HG02885 (cell line): Measurements from ENCODE around the gene NDUFC2.
"Not testable (repeated sequence)": the region's sequence is repeated elsewhere in the genome, so short reads cannot be mapped to it uniquely, and the experiment has no call there.

Experiments
- ATAC-seq: cut with Tn5 transposase; IDR thresholded peaks from one replicate; pipeline ENCODE4 v1.9.1; 2021; ENCODE audit warnings: mild to moderate bottlenecking; ENCODE audit not compliant: unreplicated experiment, poor library complexity

Gene NDUFC2

GRCh38 chr11:78079232-78080083 lies at the start of gene NDUFC2:
TSS of gene NDUFC2 (minus strand) at chr11:78079862. CDS start at chr11:78079744, 118 bp downstream.
- ATAC-seq = peak; percentile 88

- ATAC-seq = no peak
These were observed 47.7 kb upstream of the NDUFC2 start for GRCh38 chr11:78127403-78127802.

- peak; percentile 78 for ATAC-seq
These were observed 33.1 kb upstream of the NDUFC2 start for GRCh38 chr11:78112582-78113275.

- no peak for ATAC-seq
These were observed 31.6 kb upstream of the NDUFC2 start for GRCh38 chr11:78111298-78111697.

GRCh38 chr11:78110830-78111229 lies 31.2 kb upstream of the NDUFC2 start:
- ATAC-seq = no peak

- no peak for ATAC-seq
These were observed 30.7 kb upstream of the NDUFC2 start for GRCh38 chr11:78110351-78110750.

GRCh38 chr11:78109081-78110015 lies 29.7 kb upstream of the NDUFC2 start:
- ATAC-seq = no peak

GRCh38 chr11:78100676-78101472 lies 21.2 kb upstream of the NDUFC2 start:
- no peak for ATAC-seq

- no peak for ATAC-seq
These were observed 20.6 kb upstream of the NDUFC2 start for GRCh38 chr11:78100261-78100660.

- no peak for ATAC-seq
These were observed 20.0 kb upstream of the NDUFC2 start for GRCh38 chr11:78099666-78100065.

GRCh38 chr11:78097666-78098385 lies 18.2 kb upstream of the NDUFC2 start:
- no peak for ATAC-seq

GRCh38 chr11:78094250-78094649 lies 14.6 kb upstream of the NDUFC2 start:
- ATAC-seq = no peak

GRCh38 chr11:78086521-78087074 lies 6.9 kb upstream of the NDUFC2 start:
- ATAC-seq = not testable (repeated sequence)

GRCh38 chr11:78085972-78086371 lies 6.3 kb upstream of the NDUFC2 start:
- no peak for ATAC-seq

- not testable (repeated sequence) for ATAC-seq
These were observed 4.8 kb upstream of the NDUFC2 start for GRCh38 chr11:78084506-78084905.

GRCh38 chr11:78083021-78083420 lies 3.4 kb upstream of the NDUFC2 start:
- ATAC-seq = no peak

- no peak for ATAC-seq
These were observed 2.5 kb upstream of the NDUFC2 start for GRCh38 chr11:78082146-78082545.

GRCh38 chr11:78081583-78081982 lies 1.9 kb upstream of the NDUFC2 start:
- no peak for ATAC-seq
